22Rv1 (cell line): ENCODE results near the gene FAM181A.

Experiments used
- ZFX ChIP-seq: fragments of 450-650 bp; IDR thresholded peaks from 2 replicates; pipeline ENCODE4 v1.6.1; 2017; ENCODE audit warnings: antibody characterized with exemption, borderline replicate concordance
- TF ChIP-seq, protein P1 (sequence below): fragments of 450-650 bp; IDR thresholded peaks from 2 replicates; pipeline ENCODE4 v1.5.1; 2017; ENCODE audit warnings: mild to moderate bottlenecking

GRCh38 chr14:93895023-93895604 lies 32.0 kb upstream of the FAM181A start:
- TF ChIP-seq, protein P1, sequence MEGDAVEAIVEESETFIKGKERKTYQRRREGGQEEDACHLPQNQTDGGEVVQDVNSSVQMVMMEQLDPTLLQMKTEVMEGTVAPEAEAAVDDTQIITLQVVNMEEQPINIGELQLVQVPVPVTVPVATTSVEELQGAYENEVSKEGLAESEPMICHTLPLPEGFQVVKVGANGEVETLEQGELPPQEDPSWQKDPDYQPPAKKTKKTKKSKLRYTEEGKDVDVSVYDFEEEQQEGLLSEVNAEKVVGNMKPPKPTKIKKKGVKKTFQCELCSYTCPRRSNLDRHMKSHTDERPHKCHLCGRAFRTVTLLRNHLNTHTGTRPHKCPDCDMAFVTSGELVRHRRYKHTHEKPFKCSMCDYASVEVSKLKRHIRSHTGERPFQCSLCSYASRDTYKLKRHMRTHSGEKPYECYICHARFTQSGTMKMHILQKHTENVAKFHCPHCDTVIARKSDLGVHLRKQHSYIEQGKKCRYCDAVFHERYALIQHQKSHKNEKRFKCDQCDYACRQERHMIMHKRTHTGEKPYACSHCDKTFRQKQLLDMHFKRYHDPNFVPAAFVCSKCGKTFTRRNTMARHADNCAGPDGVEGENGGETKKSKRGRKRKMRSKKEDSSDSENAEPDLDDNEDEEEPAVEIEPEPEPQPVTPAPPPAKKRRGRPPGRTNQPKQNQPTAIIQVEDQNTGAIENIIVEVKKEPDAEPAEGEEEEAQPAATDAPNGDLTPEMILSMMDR: no peak
- TF ChIP-seq ZFX: no peak
